ENCODE data around the gene POU6F2.

The POU6F2 gene

DNA sequence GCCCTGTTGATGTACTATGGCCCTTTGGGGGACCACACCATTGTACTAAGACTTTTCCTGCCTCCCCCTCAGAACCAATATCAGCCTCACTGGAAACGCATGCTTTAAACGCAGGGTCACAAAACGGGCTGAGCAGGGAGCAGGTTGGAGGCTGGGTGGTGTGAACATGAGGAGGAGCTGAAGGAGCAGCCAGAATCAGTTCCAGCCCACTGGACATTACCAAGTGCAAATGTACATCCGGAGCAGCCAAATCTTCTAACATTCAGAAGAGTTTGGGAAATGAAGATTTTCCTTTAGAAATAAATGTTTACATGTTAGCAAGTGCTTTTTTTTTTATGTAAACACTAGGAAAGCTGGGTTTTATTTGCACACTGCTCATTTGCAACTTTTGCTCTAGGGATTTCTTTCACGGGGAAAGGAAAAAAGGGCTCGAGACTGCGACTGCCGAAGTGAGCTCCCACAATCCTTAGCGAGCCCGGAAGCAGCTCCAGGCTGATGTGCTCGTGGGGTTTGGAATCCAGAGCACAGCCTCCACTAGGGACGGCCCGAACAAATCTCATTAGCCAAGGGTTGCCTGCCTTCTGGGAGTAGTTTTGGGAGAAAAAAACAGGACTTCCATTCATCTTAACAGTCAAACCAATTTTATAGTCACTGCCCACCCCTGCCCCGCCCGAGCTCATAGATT lies 480.5 kb downstream of the POU6F2 start:
- TF ChIP-seq, protein P1, sequence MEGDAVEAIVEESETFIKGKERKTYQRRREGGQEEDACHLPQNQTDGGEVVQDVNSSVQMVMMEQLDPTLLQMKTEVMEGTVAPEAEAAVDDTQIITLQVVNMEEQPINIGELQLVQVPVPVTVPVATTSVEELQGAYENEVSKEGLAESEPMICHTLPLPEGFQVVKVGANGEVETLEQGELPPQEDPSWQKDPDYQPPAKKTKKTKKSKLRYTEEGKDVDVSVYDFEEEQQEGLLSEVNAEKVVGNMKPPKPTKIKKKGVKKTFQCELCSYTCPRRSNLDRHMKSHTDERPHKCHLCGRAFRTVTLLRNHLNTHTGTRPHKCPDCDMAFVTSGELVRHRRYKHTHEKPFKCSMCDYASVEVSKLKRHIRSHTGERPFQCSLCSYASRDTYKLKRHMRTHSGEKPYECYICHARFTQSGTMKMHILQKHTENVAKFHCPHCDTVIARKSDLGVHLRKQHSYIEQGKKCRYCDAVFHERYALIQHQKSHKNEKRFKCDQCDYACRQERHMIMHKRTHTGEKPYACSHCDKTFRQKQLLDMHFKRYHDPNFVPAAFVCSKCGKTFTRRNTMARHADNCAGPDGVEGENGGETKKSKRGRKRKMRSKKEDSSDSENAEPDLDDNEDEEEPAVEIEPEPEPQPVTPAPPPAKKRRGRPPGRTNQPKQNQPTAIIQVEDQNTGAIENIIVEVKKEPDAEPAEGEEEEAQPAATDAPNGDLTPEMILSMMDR (IDR thresholded peaks at IDR 0.05; ENCODE audit: low read length, missing control alignments) = no peak
- no peak for DNase-seq (ENCODE audit: low read depth)
- H3K4me3 ChIP-seq (replicated peaks; ENCODE audit: low read depth, low read length) = no peak overlapping the region

GRCh38 chr7:39459636-39460035 lies 481.9 kb downstream of the POU6F2 start:
- no peak overlapping the region for H3K4me3 ChIP-seq (replicated peaks; ENCODE audit: low read depth, low read length)
- no peak for DNase-seq (ENCODE audit: low read depth)
- TF ChIP-seq, protein P1 (IDR thresholded peaks at IDR 0.05; ENCODE audit: low read length, missing control alignments) = no peak

DNA sequence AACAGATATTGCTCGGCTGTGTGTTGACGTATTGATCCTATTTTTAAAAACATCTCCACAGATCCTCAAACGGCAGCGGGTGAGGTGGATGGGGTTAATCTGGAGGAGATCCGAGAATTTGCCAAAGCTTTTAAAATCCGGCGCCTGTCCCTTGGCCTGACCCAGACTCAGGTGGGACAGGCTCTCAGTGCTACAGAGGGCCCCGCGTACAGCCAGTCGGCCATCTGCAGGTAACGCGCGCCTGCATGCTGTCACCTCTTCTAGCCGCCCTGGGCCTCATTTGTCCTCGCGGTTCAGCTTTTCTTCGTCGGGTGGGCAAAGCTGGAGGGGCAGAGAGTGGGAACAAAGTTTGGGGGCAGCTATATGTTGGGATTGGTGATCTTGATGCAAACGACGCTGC lies 482.8 kb downstream of the POU6F2 start:
- DNase-seq (ENCODE audit: low read depth) = no peak
- TF ChIP-seq, protein P1 (IDR thresholded peaks at IDR 0.05; ENCODE audit: low read length, missing control alignments) = no peak
- no peak overlapping the region for H3K4me3 ChIP-seq (replicated peaks; ENCODE audit: low read depth, low read length)

GRCh38 chr7:39461263-39461820 lies 483.6 kb downstream of the POU6F2 start:
- TF ChIP-seq, protein P1 (IDR thresholded peaks at IDR 0.05; ENCODE audit: low read length, missing control alignments) = no peak
- H3K4me3 ChIP-seq (replicated peaks; ENCODE audit: low read depth, low read length) = no peak overlapping the region
- DNase-seq (ENCODE audit: low read depth) = no peak

DNA sequence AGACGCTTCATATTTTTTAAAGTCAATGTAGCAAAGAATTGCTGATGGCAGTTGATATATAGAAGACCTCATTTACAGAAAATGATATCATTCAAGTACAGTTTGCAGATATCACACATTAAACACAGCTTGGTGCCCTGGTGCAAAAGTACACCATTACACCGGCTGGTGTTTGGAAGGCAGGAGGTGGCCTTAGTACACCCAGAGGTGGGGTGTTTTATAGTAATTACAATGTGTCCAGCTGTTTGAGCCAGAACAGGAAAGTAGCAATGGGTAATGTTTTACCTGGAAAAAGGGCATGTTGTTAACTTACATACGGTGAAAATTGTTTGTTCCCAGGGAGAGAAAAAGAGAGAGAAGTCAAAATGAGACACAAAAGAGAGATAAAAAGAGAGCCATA lies 485.5 kb downstream of the POU6F2 start:
- DNase-seq (ENCODE audit: low read depth) = no peak
- TF ChIP-seq, protein P1 (IDR thresholded peaks at IDR 0.05; ENCODE audit: low read length, missing control alignments) = no peak
- H3K4me3 ChIP-seq (replicated peaks; ENCODE audit: low read depth, low read length) = no peak overlapping the region

DNA sequence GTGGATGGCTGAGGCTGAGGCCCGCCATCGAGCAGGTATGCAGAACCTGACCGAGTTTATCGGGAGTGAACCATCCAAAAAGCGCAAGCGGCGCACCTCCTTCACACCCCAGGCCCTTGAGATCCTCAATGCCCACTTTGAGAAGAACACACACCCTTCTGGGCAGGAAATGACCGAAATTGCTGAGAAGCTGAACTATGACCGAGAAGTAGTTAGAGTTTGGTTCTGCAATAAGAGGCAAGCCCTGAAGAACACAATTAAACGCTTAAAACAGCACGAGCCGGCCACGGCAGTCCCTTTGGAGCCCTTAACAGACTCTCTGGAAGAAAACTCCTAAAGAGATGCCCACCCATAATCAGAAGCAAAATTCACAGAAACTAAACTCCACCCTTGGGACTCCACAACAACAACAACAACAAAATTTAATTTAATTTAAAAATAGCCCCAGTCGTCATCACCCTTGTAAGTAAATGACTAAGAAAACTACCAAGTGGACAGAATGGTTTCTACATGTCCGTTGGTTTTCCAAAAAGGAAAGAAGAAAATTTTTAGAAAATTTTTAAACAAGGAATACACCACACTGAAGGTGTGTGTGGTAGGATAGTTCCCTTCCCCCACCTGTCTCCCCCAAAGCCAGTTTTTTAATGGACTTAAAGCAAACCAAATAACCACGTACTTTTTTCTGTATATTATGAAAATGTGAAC lies 486.8 kb downstream of the POU6F2 start:
- DNase-seq (ENCODE audit: low read depth) = no peak
- TF ChIP-seq, protein P1 (IDR thresholded peaks at IDR 0.05; ENCODE audit: low read length, missing control alignments) = no peak
- no peak overlapping the region for H3K4me3 ChIP-seq (replicated peaks; ENCODE audit: low read depth, low read length)

All from fibroblast of pulmonary artery (primary cell).